K562 (cell line): ENCODE measurements around the gene RAP2B. TPM values are rescaled to one million over a fixed set of nuclear protein-coding genes. Genes with fewer than 3 reads are reported as not detected.
A peak's percentile ranks its signal among the peaks of the same experiment; 100 is the strongest.

Source experiments
- CCNT2 ChIP-seq: IDR thresholded peaks from 2 replicates; pipeline ENCODE4 v1.6.1; 2011; ENCODE audit warnings: borderline replicate concordance, low read depth, mild to moderate bottlenecking, moderate library complexity, mixed read lengths, low read length; ENCODE audit not compliant: insufficient read length; ENCODE audit errors: extremely low read depth
- CHD2 ChIP-seq: IDR thresholded peaks from 2 replicates; pipeline ENCODE4 v1.6.1; 2011; ENCODE audit warnings: low read depth, low read length
- HNRNPL ChIP-seq: fragments of 200-400 bp; formaldehyde crosslinking; IDR thresholded peaks from 2 replicates; pipeline ENCODE4 v1.6.1; 2017; ENCODE audit warnings: low read depth, mild to moderate bottlenecking, low read length
- JUN ChIP-seq, 2 experiments: sonication (generic) in 1 of 2; formaldehyde crosslinking in 1 of 2; IDR thresholded peaks; 2 replicates each; pipeline versions ENCODE4 v1.6.1 to v1.8.0; 2012 to 2022; ENCODE audit warnings: borderline replicate concordance in 2 of 2, mild to moderate bottlenecking in 2 of 2, improper control_type of control experiment in 1 of 2, low read depth in 1 of 2, low read length in 1 of 2, missing genetic modification reagents in 1 of 2
- MAFF ChIP-seq: IDR thresholded peaks from 2 replicates; pipeline ENCODE4 v1.6.1; 2012; ENCODE audit warnings: low read length, improper control_type of control experiment
- MTA3 ChIP-seq: fragments of 450-650 bp; formaldehyde crosslinking; IDR thresholded peaks from 2 replicates; pipeline ENCODE4 v1.6.1; 2017; ENCODE audit warnings: mild to moderate bottlenecking, borderline replicate concordance
- MYNN ChIP-seq, 2 experiments: sonication (generic); formaldehyde crosslinking in 1 of 2; IDR thresholded peaks; 2 replicates each; pipeline versions ENCODE4 v1.5.0 to v1.6.1; 2016 to 2020; ENCODE audit warnings: antibody characterized with exemption in 1 of 2, missing genetic modification reagents in 1 of 2
- NFE2L1 ChIP-seq: fragments of 450-650 bp; IDR thresholded peaks from 2 replicates; pipeline ENCODE4 v1.6.1; 2016; ENCODE audit warnings: missing genetic modification characterization, low read depth, mild to moderate bottlenecking, missing compliant biosample characterization, moderate library complexity, borderline replicate concordance
- NRF1 ChIP-seq, 2 experiments: fragments of 450-650 bp; IDR thresholded peaks in 1 of 2; conservative IDR thresholded peaks in 1 of 2; 2 replicates each; pipeline ENCODE4 v1.6.1; 2014; ENCODE audit warnings: mild to moderate bottlenecking in 2 of 2
- OTX1 ChIP-seq: fragments of 450-650 bp; formaldehyde crosslinking; IDR thresholded peaks from 2 replicates; pipeline ENCODE4 v1.4.0; 2022; ENCODE audit warnings: mild to moderate bottlenecking
- RBBP5 ChIP-seq: fragments of 200-600 bp; sonication (generic); IDR thresholded peaks from 2 replicates; pipeline ENCODE4 v1.6.1; 2012; ENCODE audit warnings: borderline replicate concordance, mild to moderate bottlenecking, low read length, control low read depth, inconsistent platforms; ENCODE audit not compliant: insufficient read depth, poor library complexity, severe bottlenecking
- TBP ChIP-seq: optimal IDR thresholded peaks from 2 replicates; pipeline ENCODE3; 2011; ENCODE audit warnings: low read depth, low read length, improper control_type of control experiment
- TFAM ChIP-seq: fragments of 250-450 bp; sonication (Bioruptor Pico); conservative IDR thresholded peaks from 2 replicates; pipeline ENCODE4 v1.5.0; 2021; ENCODE audit warnings: mild to moderate bottlenecking, moderate library complexity
- XRCC4 ChIP-seq: IDR thresholded peaks from one replicate; pipeline ENCODE4 v1.6.1; 2011; ENCODE audit not compliant: insufficient read depth, insufficient read length; ENCODE audit errors: extremely low read depth
- ZNF23 ChIP-seq: fragments of 250-450 bp; sonication (Bioruptor Pico); IDR thresholded peaks from 2 replicates; pipeline ENCODE4 v1.4.0; 2020; ENCODE audit warnings: mild to moderate bottlenecking
- ZNF75A ChIP-seq: fragments of 450-650 bp; formaldehyde crosslinking; IDR thresholded peaks from 2 replicates; pipeline ENCODE4 v1.4.0; 2020; ENCODE audit warnings: mild to moderate bottlenecking
- polyA plus RNA-seq, 8 experiments: library from polyadenylated mRNA; depleted of rRNA in 4 of 8; stranded (reverse) in 5 of 8; unstranded in 3 of 8; fragments of >200 nt; fragmentation: Nextera tagmentation in 2 of 8; fragmentation: Illumina TruSeq in 1 of 8; extraction: Ambion mirVana in 2 of 8; extraction: Trizol in 1 of 8; gene quantifications; 2 replicates each; pipeline versions ENCODE4 v1.2.1 to v1.2.3, GENCODE V29; 2011 to 2014; ENCODE audit warnings: inconsistent platforms in 1 of 8, missing spikeins in 1 of 8
- total RNA-seq, 7 experiments: library from RNA; depleted of rRNA in 6 of 7; stranded (reverse); fragments of >200 nt in 6 of 7; fragmentation: Illumina TruSeq in 2 of 7; extraction: Trizol in 2 of 7; gene quantifications; 2 replicates each; pipeline versions ENCODE4 v1.2.1 to v1.2.3, GENCODE V29; 2011 to 2021; ENCODE audit warnings: low replicate concordance in 1 of 7
- TF ChIP-seq, protein P1 (sequence below): fragments of 450-650 bp; formaldehyde crosslinking; IDR thresholded peaks from 2 replicates; pipeline ENCODE4 v1.4.0; 2020; ENCODE audit warnings: mild to moderate bottlenecking, mixed read lengths
- TF ChIP-seq, protein P2 (sequence below): fragments of 450-650 bp; IDR thresholded peaks from one replicate; pipeline ENCODE4 v1.6.1; 2018; ENCODE audit warnings: mild to moderate bottlenecking, moderate library complexity; ENCODE audit not compliant: partially characterized antibody
- TF ChIP-seq, protein P3 (sequence below): fragments of 450-650 bp; formaldehyde crosslinking; IDR thresholded peaks from 2 replicates; pipeline ENCODE4 v1.4.0; 2020; ENCODE audit warnings: mild to moderate bottlenecking
- TF ChIP-seq, protein P4 (sequence below), 2 experiments: fragments of 450-650 bp in 1 of 2; sonication (generic) in 1 of 2; formaldehyde crosslinking; conservative IDR thresholded peaks; 2 replicates each; pipeline versions ENCODE4 v1.4.0 to v1.8.1; 2020 to 2022; ENCODE audit warnings: mild to moderate bottlenecking in 1 of 2, missing genetic modification reagents in 1 of 2

The RAP2B gene
- total and polyA plus RNA-seq, 9 of the 15 experiments (the other 6 are each of a cell fraction or from before 2014, with no cell fraction given) = 9.4 to 31.2 (median 15.8) TPM

DNA sequence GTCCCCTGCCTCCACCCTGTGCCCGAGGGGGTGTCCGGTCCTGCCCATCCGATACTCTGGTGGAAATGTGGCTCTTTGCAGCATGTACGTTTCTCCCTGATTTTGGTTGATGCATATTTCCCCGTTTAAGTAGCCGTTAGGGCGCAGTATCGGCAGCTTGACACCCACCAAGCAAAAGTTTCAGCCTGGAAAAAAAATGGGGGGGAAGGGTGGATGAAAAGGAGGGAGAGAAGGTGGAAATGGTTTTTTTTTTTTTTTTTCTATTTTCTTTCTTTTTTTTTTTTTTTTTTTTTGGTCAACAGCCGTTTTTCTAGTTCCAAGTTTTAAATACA, 1.3 kb downstream of the RAP2B start (continued):
- TF ChIP-seq MAFF (no peak), OTX1 (CRISPR knock-in tag) (no peak), CHD2 (no peak), NRF1 (conservative IDR thresholded peaks at IDR 0.05 in 1 of 2, IDR thresholded peaks at IDR 0.05 in 1 of 2) (peak in 1 of 2 experiments; percentile 35; a peak in 1 of 4 replicates), XRCC4 (no peak), TBP (no peak), JUN (IDR thresholded peaks at IDR 0.05; ENCODE audit: borderline replicate concordance, low read depth, low read length) (no peak), JUN (CRISPR knock-in tag; IDR thresholded peaks at IDR 0.05; ENCODE audit: borderline replicate concordance) (no peak), TFAM (CRISPR knock-in tag) (no peak), HNRNPL (no peak), NFE2L1 (tag) (no peak), ZNF23 (no peak), RBBP5 (no peak), MTA3 (no peak; the same call in 1 of the 2 replicates), MYNN (IDR thresholded peaks at IDR 0.05) (no peak), MYNN (CRISPR knock-in tag; IDR thresholded peaks at IDR 0.05) (no peak), ZNF75A (CRISPR knock-in tag) (no peak), CCNT2 (no peak)
- TF ChIP-seq, protein P1, sequence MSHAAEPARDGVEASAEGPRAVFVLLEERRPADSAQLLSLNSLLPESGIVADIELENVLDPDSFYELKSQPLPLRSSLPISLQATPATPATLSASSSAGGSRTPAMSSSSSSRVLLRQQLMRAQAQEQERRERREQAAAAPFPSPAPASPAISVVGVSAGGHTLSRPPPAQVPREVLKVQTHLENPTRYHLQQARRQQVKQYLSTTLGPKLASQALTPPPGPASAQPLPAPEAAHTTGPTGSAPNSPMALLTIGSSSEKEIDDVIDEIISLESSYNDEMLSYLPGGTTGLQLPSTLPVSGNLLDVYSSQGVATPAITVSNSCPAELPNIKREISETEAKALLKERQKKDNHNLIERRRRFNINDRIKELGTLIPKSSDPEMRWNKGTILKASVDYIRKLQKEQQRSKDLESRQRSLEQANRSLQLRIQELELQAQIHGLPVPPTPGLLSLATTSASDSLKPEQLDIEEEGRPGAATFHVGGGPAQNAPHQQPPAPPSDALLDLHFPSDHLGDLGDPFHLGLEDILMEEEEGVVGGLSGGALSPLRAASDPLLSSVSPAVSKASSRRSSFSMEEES (CRISPR knock-in tag) = no peak
- TF ChIP-seq, protein P2, sequence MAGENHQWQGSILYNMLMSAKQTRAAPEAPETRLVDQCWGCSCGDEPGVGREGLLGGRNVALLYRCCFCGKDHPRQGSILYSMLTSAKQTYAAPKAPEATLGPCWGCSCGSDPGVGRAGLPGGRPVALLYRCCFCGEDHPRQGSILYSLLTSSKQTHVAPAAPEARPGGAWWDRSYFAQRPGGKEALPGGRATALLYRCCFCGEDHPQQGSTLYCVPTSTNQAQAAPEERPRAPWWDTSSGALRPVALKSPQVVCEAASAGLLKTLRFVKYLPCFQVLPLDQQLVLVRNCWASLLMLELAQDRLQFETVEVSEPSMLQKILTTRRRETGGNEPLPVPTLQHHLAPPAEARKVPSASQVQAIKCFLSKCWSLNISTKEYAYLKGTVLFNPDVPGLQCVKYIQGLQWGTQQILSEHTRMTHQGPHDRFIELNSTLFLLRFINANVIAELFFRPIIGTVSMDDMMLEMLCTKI = no peak
- TF ChIP-seq, protein P3, sequence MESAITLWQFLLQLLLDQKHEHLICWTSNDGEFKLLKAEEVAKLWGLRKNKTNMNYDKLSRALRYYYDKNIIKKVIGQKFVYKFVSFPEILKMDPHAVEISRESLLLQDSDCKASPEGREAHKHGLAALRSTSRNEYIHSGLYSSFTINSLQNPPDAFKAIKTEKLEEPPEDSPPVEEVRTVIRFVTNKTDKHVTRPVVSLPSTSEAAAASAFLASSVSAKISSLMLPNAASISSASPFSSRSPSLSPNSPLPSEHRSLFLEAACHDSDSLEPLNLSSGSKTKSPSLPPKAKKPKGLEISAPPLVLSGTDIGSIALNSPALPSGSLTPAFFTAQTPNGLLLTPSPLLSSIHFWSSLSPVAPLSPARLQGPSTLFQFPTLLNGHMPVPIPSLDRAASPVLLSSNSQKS (CRISPR knock-in tag) = no peak
- TF ChIP-seq, protein P4, sequence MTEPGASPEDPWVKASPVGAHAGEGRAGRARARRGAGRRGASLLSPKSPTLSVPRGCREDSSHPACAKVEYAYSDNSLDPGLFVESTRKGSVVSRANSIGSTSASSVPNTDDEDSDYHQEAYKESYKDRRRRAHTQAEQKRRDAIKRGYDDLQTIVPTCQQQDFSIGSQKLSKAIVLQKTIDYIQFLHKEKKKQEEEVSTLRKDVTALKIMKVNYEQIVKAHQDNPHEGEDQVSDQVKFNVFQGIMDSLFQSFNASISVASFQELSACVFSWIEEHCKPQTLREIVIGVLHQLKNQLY (CRISPR knock-in tag; conservative IDR thresholded peaks at IDR 0.05) = no peak
